ENCODE measurements around the gene C1QTNF12.
"Not testable (repeated sequence)": the region's sequence is repeated elsewhere in the genome, so short reads cannot be mapped to it uniquely, and the experiment has no call there.

The C1QTNF12 gene

GRCh38 chr1:1196431-1197187 lies 49.9 kb downstream of the C1QTNF12 start:
- no peak for DNase-seq

DNA sequence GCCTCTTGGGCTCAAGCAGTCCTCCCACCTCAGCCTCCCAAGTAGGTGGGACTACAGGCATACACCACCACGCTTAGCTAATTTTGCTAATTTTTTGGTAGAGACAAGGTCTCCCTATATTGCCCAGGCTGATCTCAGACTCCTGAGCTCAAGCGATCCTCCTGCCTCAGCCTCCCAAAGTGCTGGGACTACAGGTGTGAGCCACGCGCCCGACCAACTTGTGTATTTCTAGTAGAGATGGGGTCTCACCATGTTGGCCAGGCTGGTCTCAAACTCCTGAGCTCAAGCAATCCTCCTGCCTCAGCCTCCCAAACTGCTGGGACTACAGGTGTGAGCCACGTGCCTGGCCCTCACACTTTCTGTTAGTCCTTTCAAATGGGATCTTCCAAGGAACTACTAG lies 50.8 kb downstream of the C1QTNF12 start:
- DNase-seq = not testable (repeated sequence)

- no peak for DNase-seq
Measured at GRCh38 chr1:1194723-1195122, 51.8 kb downstream of the C1QTNF12 start.

Measured in activated CD4-positive, alpha-beta T cell treated with anti-CD3 and anti-CD28 coated beads, Interleukin-10, Interleukin-2, amounts not matched to agents 100 ng/mL and 50 ng/mL, durations not matched to agents 16 hours and 8 hours (primary cell).